HCT116 (cell line): Measurements from ENCODE around the gene OR1F1. TPM values are rescaled to one million over a fixed set of nuclear protein-coding genes. Genes with fewer than 3 reads are reported as not detected.

Experiments
- ATAC-seq: fragments of 200-7000 bp; cut with Tn5 transposase; 2 replicates; pipeline ENCODE4 v1.9.1; 2020; ENCODE audit warnings: mild to moderate bottlenecking, moderate library complexity
- BruUV-seq: library from RNA; stranded (reverse); fragments of 400-500 nt; replicated peaks from 2 replicates; lab custom pipeline; 2021; lab: Mats Ljungman, UMichigan
- CTCF ChIA-PET: fragments of 300-600 bp; sonication (Branson Sonifier 250); formaldehyde crosslinking; loops from one replicate; lab custom pipeline; 2021; ENCODE audit warnings: antibody characterized with exemption; lab: Charles Lee
- POLR2A ChIA-PET: fragments of 300-600, 350-600 bp; sonication (Branson Sonifier 250); formaldehyde crosslinking; loops from one replicate; lab custom pipeline; 2021; ENCODE audit warnings: antibody characterized with exemption; lab: Charles Lee
- RAD21 ChIA-PET, 2 experiments: fragments of 300-600 bp; sonication (Branson Sonifier 250); formaldehyde crosslinking; loops; one replicate each; lab custom pipeline; 2023; ENCODE audit warnings: low total read pairs in 2 of 2; ENCODE audit not compliant: uncharacterized antibody in 2 of 2, unreplicated experiment in 2 of 2, low non-redundant PET in 1 of 2; lab: Charles Lee
- DNase-seq: peaks from one replicate; pipeline ENCODE4 v3.0.0-alpha.2; 2010; ENCODE audit warnings: low read depth, low spot score
- H2AFZ ChIP-seq: fragments of 200-600 bp; shearing (Covaris generic), sonication (generic); 2 replicates; pipeline ENCODE4 v1.6.1; 2017; ENCODE audit warnings: low read depth, mixed run types, mixed read lengths, antibody characterized with exemption, low read length; ENCODE audit not compliant: poor library complexity, severe bottlenecking
- H3K27ac ChIP-seq: 2 replicates; pipeline ENCODE4 v1.5.1; 2012; ENCODE audit warnings: low read depth, low read length
- H3K27me3 ChIP-seq: fragments of 200-600 bp; sonication (generic); 2 replicates; pipeline ENCODE4 v1.6.1; 2016; ENCODE audit warnings: mixed run types, low read length, mixed read lengths; ENCODE audit not compliant: insufficient read depth
- H3K36me3 ChIP-seq, 2 experiments: fragments of 200-500 bp in 1 of 2; fragments of 200-600 bp in 1 of 2; sonication (Bioruptor generic) in 1 of 2; sonication (generic) in 1 of 2; 2 replicates each; pipeline versions ENCODE4 v1.5.1 to v1.6.1; 2014 to 2016; ENCODE audit warnings: low read length in 2 of 2, inconsistent platforms in 1 of 2, mixed read lengths in 1 of 2, mixed run types in 1 of 2; ENCODE audit not compliant: insufficient read depth in 2 of 2, control insufficient read depth in 1 of 2
- H3K4me1 ChIP-seq, 2 experiments: fragments of 200-600 bp in 1 of 2; sonication (generic) in 1 of 2; 2 replicates each; pipeline versions ENCODE4 v1.5.1 to v1.6.1; 2012 to 2017; ENCODE audit warnings: low read length in 2 of 2, inconsistent platforms in 1 of 2, mild to moderate bottlenecking in 1 of 2, mixed read lengths in 1 of 2, mixed run types in 1 of 2, moderate library complexity in 1 of 2; ENCODE audit not compliant: insufficient read depth in 2 of 2, control insufficient read depth in 1 of 2
- H3K4me2 ChIP-seq: fragments of 200-600 bp; sonication (generic); 2 replicates; pipeline ENCODE4 v1.6.1; 2017; ENCODE audit warnings: mixed run types, low read length, mixed read lengths
- H3K4me3 ChIP-seq, 2 experiments: fragments of 200-600 bp in 1 of 2; sonication (generic) in 1 of 2; replicated peaks in 1 of 2; 2 replicates each; pipeline ENCODE4 v1.5.1; 2011 to 2016; ENCODE audit warnings: low read length in 2 of 2, control low read depth in 1 of 2, low read depth in 1 of 2, mild to moderate bottlenecking in 1 of 2, mixed read lengths in 1 of 2, mixed run types in 1 of 2
- H3K79me2 ChIP-seq: fragments of 200-600 bp; sonication (generic); 2 replicates; pipeline ENCODE4 v1.6.1; 2017; ENCODE audit warnings: mild to moderate bottlenecking, mixed run types, low read length, moderate library complexity, mixed read lengths; ENCODE audit not compliant: insufficient read depth
- H3K9ac ChIP-seq: fragments of 200-600 bp; sonication (generic); 2 replicates; pipeline ENCODE4 v1.6.1; 2016; ENCODE audit warnings: low read length, mixed read lengths
- H3K9me2 ChIP-seq: fragments of 200-600 bp; sonication (generic), shearing (Covaris generic); 2 replicates; pipeline ENCODE4 v1.6.1; 2017; ENCODE audit warnings: mixed run types, mild to moderate bottlenecking, moderate library complexity; ENCODE audit not compliant: insufficient read depth
- H3K9me3 ChIP-seq, 2 experiments: fragments of 200-500 bp in 1 of 2; fragments of 200-600 bp in 1 of 2; sonication (Bioruptor generic) in 1 of 2; sonication (generic) in 1 of 2; 2 replicates each; pipeline ENCODE4 v1.6.1; 2014 to 2017; ENCODE audit warnings: low read length in 2 of 2, mixed read lengths in 2 of 2, inconsistent platforms in 1 of 2, low read depth in 1 of 2, mild to moderate bottlenecking in 1 of 2, mixed run types in 1 of 2, moderate library complexity in 1 of 2; ENCODE audit not compliant: control insufficient read depth in 1 of 2, insufficient read depth in 1 of 2
- H4K20me1 ChIP-seq: fragments of 200-600 bp; sonication (generic), shearing (Covaris generic); 2 replicates; pipeline ENCODE4 v1.6.1; 2017; ENCODE audit warnings: mixed run types, mild to moderate bottlenecking, moderate library complexity; ENCODE audit not compliant: insufficient read depth
- ATF3 ChIP-seq: IDR thresholded peaks from 2 replicates; pipeline ENCODE4 v1.6.1; 2012
- CTCF ChIP-seq, 3 experiments: fragments of 200-600 bp in 1 of 3; sonication (generic) in 1 of 3; IDR thresholded peaks in 2 of 3; conservative IDR thresholded peaks in 1 of 3; 2 replicates each; pipeline ENCODE4 v1.5.1; 2012 to 2017; ENCODE audit warnings: low read depth in 2 of 3, low read length in 2 of 3, antibody characterized with exemption in 1 of 3, borderline replicate concordance in 1 of 3, control low read depth in 1 of 3, mild to moderate bottlenecking in 1 of 3, mixed read lengths in 1 of 3, mixed run types in 1 of 3, moderate library complexity in 1 of 3; ENCODE audit not compliant: insufficient read depth in 1 of 3
- EGR1 ChIP-seq: IDR thresholded peaks from 2 replicates; pipeline ENCODE4 v1.6.1; 2012; ENCODE audit warnings: low read depth
- POLR2A ChIP-seq: IDR thresholded peaks from 2 replicates; pipeline ENCODE4 v1.7.0; 2011; ENCODE audit warnings: borderline replicate concordance; ENCODE audit not compliant: insufficient read depth, insufficient read length; ENCODE audit errors: extremely low read depth
- POLR2AphosphoS5 ChIP-seq: IDR thresholded peaks from 2 replicates; pipeline ENCODE4 v1.6.1; 2011; ENCODE audit warnings: mild to moderate bottlenecking, low read depth, low read length, moderate library complexity
- SIN3A ChIP-seq: IDR thresholded peaks from 2 replicates; pipeline ENCODE4 v1.6.1; 2012; ENCODE audit warnings: low read depth
- SP1 ChIP-seq: IDR thresholded peaks from 2 replicates; pipeline ENCODE4 v1.6.1; 2012; ENCODE audit warnings: low read depth
- SRF ChIP-seq: IDR thresholded peaks from 2 replicates; pipeline ENCODE4 v1.6.1; 2012; ENCODE audit warnings: low read depth
- intact Hi-C: fragments of 100-400 bp; cut with micrococcal nuclease; formaldehyde crosslinking; loops from 2 replicates; pipeline ENCODE4 v1.10.0; 2022
- total RNA-seq: library from RNA; stranded (reverse); gene quantifications from one replicate; pipeline ENCODE4 v1.2.1, GENCODE V29; 2021; ENCODE audit not compliant: unreplicated experiment
- TF ChIP-seq, protein P1 (sequence below): IDR thresholded peaks from 2 replicates; pipeline ENCODE4 v1.6.1; 2012

OR1F1 gene
- total RNA-seq, 1 experiment from 2014 or later, result not detected

GRCh38 chr16:3148256-3149192 is 39.5 kb upstream of the OR1F1 start:
- Histone ChIP-seq H3K4me3 (peak overlapping the region; percentile 54 to 65), H3K9me3 (no peaks in the 10 kb centered on the region), H3K27me3 (no peaks in the 10 kb centered on the region), H3K79me2 (no peaks in the 10 kb centered on the region), H3K27ac (peak overlapping the region; percentile 95), H3K4me2 (peak overlapping the region; percentile 81), H3K9me2 (no peaks in the 10 kb centered on the region), H3K9ac (peak overlapping the region; percentile 84), H2AFZ (no peak overlapping the region), H3K36me3 (no peaks in the 10 kb centered on the region), H4K20me1 (no peaks in the 10 kb centered on the region), H3K4me1 (peaks cover 8 to 38% of the 10 kb centered on the region in 2 experiments)
- TF ChIP-seq SP1 (no peak), CTCF (IDR thresholded peaks at IDR 0.05 in 2 of 3, conservative IDR thresholded peaks at IDR 0.05 in 1 of 3; ENCODE audit: borderline replicate concordance in 1 of 3, insufficient read depth in 1 of 3, low read depth in 2 of 3, low read length in 2 of 3) (no peak), EGR1 (no peak), POLR2AphosphoS5 (no peak), POLR2A (no peak), SIN3A (no peak), ATF3 (no peak), SRF (no peak)
- TF ChIP-seq, protein P1, sequence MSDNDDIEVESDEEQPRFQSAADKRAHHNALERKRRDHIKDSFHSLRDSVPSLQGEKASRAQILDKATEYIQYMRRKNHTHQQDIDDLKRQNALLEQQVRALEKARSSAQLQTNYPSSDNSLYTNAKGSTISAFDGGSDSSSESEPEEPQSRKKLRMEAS, result no peak
- no peak for ATAC-seq
- POLR2A ChIA-PET, result interaction anchor here (1.0 to 3.2 kb wide), 5 partner anchors 13 to 23 kb away, joined by 3 to 34 read pairs (median 4); partner anchors contain the start of gene ZNF213
- RAD21 ChIA-PET, result no interaction called here
- CTCF ChIA-PET, result interaction anchor here (0.6 to 2.3 kb wide), 7 partner anchors 12 to 90 kb away, joined by 3 to 15 read pairs (median 3); partner anchors contain the start of gene ZNF213
- DNase-seq, result no peak
- BruUV-seq, result no TSS peak
- intact Hi-C loops, result no loop called here
